ENCODE results near the gene OPA3. TPM values are rescaled to one million over a fixed set of nuclear protein-coding genes. Genes with fewer than 3 reads are reported as not detected.

Gene OPA3
- total and polyA plus RNA-seq, 2 donors (not counting 1 experiment from before 2014, with no cell fraction given) = 7.3 to 11.2 TPM

DNA sequence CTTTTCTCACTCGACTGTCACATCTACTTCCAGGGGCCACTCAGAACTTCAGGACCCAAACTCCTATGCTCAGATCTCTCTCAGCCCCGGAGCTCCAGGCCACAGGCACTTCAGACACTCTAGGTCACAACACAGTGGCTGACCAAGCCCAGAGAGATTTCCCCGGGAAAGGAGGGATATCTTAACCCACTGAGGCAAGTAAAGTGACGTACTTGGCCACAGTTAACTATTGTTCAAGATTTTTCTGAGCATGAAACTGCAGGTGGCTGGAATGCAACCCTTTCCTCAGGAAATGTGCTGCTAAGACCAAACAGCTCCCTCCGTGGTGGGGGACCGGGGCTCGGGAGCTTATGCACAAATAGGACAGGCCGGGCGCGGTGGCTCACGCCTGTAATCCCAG lies 23.9 kb downstream of the OPA3 start:
- POLR2A ChIA-PET = no interaction called here

DNA sequence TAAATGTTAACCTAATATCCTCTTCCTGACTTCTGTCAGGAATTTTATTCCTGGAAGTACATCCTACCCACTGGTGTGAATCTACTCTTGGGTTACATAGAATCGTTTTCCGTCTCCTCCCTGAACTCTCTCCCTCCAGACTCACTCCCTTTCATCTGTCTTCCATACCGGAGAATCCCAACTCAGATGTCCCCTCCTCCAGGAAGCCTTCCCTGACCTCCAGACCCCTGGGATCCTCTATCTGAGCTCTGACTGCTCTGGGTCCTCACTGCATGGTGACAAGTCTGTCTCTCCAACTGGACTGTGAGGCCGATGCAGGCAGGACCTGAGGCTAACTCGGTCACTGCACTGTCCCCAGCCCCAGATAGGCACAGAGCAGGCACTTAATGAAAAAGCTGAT lies 24.6 kb downstream of the OPA3 start:
- Histone ChIP-seq H3K4me2 (replicated peaks; ENCODE audit: low read depth, low read length, poor library complexity, severe bottlenecking) (no peak overlapping the region), H4K20me1 (ENCODE audit: control insufficient read depth, insufficient read depth, low read length, poor library complexity, severe bottlenecking) (no peaks in the 10 kb centered on the region), H3K4me1 (ENCODE audit: control insufficient read depth in 2 of 2, insufficient read depth in 2 of 2, low read length in 2 of 2) (peaks cover 3 to 45% of the 10 kb centered on the region in 2 donors), H3K9ac (ENCODE audit: low read length) (no peak overlapping the region), H3K9me3 (ENCODE audit: control extremely low read depth in 1 of 3, control insufficient read depth in 2 of 3, insufficient read depth in 1 of 3, low read length in 2 of 3) (no peaks in the 10 kb centered on the region), H3K4me3 (ENCODE audit: control extremely low read depth in 1 of 5, extremely low read depth in 1 of 5, insufficient read depth in 1 of 5, low read depth in 2 of 5, low read length in 4 of 5) (no peak overlapping the region), H3K36me3 (replicated peaks in 1 of 2; ENCODE audit: control extremely low read depth in 1 of 2, control insufficient read depth in 1 of 2, extremely low read depth in 1 of 2, insufficient read depth in 2 of 2, low read length in 1 of 2) (peaks cover 0 to 3% of the 10 kb centered on the region in 2 experiments), H3K27ac (ENCODE audit: low read length in 2 of 2) (no peak overlapping the region), H3K27me3 (replicated peaks in 1 of 4; ENCODE audit: control extremely low read depth in 1 of 4, control insufficient read depth in 3 of 4, insufficient read depth in 4 of 4, low read length in 3 of 4) (no peaks in the 10 kb centered on the region), H2AFZ (ENCODE audit: insufficient read depth, low read depth, low read length, poor library complexity, severe bottlenecking) (no peak overlapping the region), H3K79me2 (ENCODE audit: control insufficient read depth, insufficient read depth, low read length) (peaks cover 36% of the 10 kb centered on the region)
- ATAC-seq (ENCODE audit: low read depth) (no peak), DNase-seq (no peak)
- intact Hi-C loops (cut with micrococcal nuclease) = no loop called here
- CTCF ChIA-PET = interaction anchor here (0.5 to 2.4 kb wide), 2 partner anchors 34 to 81 kb away, joined by 3 to 18 read pairs; no protein-coding TSS in a partner anchor
- Mint-ChIP-seq H3K27ac (no peak overlapping the region), H3K4me1 (peaks cover 34% of the 10 kb centered on the region), H3K4me3 (no peak overlapping the region), H3K9me3 (ENCODE audit: insufficient read depth) (no peaks in the 10 kb centered on the region), H3K27me3 (no peaks in the 10 kb centered on the region)
- POLR2A ChIA-PET = no interaction called here
- 90% methylated on average over 5 of the region's 5 CpGs for WGBS (ENCODE audit: insufficient coverage)
- TF ChIP-seq, protein P1, sequence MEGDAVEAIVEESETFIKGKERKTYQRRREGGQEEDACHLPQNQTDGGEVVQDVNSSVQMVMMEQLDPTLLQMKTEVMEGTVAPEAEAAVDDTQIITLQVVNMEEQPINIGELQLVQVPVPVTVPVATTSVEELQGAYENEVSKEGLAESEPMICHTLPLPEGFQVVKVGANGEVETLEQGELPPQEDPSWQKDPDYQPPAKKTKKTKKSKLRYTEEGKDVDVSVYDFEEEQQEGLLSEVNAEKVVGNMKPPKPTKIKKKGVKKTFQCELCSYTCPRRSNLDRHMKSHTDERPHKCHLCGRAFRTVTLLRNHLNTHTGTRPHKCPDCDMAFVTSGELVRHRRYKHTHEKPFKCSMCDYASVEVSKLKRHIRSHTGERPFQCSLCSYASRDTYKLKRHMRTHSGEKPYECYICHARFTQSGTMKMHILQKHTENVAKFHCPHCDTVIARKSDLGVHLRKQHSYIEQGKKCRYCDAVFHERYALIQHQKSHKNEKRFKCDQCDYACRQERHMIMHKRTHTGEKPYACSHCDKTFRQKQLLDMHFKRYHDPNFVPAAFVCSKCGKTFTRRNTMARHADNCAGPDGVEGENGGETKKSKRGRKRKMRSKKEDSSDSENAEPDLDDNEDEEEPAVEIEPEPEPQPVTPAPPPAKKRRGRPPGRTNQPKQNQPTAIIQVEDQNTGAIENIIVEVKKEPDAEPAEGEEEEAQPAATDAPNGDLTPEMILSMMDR (IDR thresholded peaks at IDR 0.05) = no peak

More for the DNA sequence above, 23.9 kb downstream of the OPA3 start:
- Histone ChIP-seq H2AFZ (ENCODE audit: insufficient read depth, low read depth, low read length, poor library complexity, severe bottlenecking) (no peak overlapping the region), H3K4me1 (ENCODE audit: control insufficient read depth in 2 of 2, insufficient read depth in 2 of 2, low read length in 2 of 2) (peaks cover 3 to 45% of the 10 kb centered on the region in 2 donors), H3K4me2 (replicated peaks; ENCODE audit: low read depth, low read length, poor library complexity, severe bottlenecking) (no peak overlapping the region), H3K9me3 (ENCODE audit: control extremely low read depth in 1 of 3, control insufficient read depth in 2 of 3, insufficient read depth in 1 of 3, low read length in 2 of 3) (no peaks in the 10 kb centered on the region), H3K79me2 (ENCODE audit: control insufficient read depth, insufficient read depth, low read length) (peaks cover 38% of the 10 kb centered on the region), H3K27ac (ENCODE audit: low read length in 2 of 2) (no peak overlapping the region), H3K9ac (ENCODE audit: low read length) (no peak overlapping the region), H3K27me3 (replicated peaks in 1 of 4; ENCODE audit: control extremely low read depth in 1 of 4, control insufficient read depth in 3 of 4, insufficient read depth in 4 of 4, low read length in 3 of 4) (no peaks in the 10 kb centered on the region), H3K36me3 (replicated peaks in 1 of 2; ENCODE audit: control extremely low read depth in 1 of 2, control insufficient read depth in 1 of 2, extremely low read depth in 1 of 2, insufficient read depth in 2 of 2, low read length in 1 of 2) (peaks cover 0 to 3% of the 10 kb centered on the region in 2 experiments), H3K4me3 (ENCODE audit: control extremely low read depth in 1 of 5, extremely low read depth in 1 of 5, insufficient read depth in 1 of 5, low read depth in 2 of 5, low read length in 4 of 5) (no peak overlapping the region), H4K20me1 (ENCODE audit: control insufficient read depth, insufficient read depth, low read length, poor library complexity, severe bottlenecking) (no peaks in the 10 kb centered on the region)
- Mint-ChIP-seq H3K4me1 (peaks cover 34% of the 10 kb centered on the region), H3K4me3 (no peak overlapping the region), H3K9me3 (ENCODE audit: insufficient read depth) (no peaks in the 10 kb centered on the region), H3K27me3 (no peaks in the 10 kb centered on the region), H3K27ac (no peak overlapping the region)
- TF ChIP-seq, protein P1 (IDR thresholded peaks at IDR 0.05) = no peak
- ATAC-seq (ENCODE audit: low read depth) = no peak
- intact Hi-C loops (cut with micrococcal nuclease) = no loop called here
- CTCF ChIA-PET = interaction anchor here (0.5 to 1.2 kb wide), 2 partner anchors 35 to 137 kb away, joined by 3 to 4 read pairs; partner anchors contain the start of gene ERCC1
- no peak for DNase-seq
- WGBS (ENCODE audit: insufficient coverage) = 100% methylated on average over 4 of the region's 11 CpGs

Data from B cell (primary cell).